GM19395 (cell line): ENCODE data around the gene TPCN2.

Experiments
- ATAC-seq: cut with Tn5 transposase; IDR thresholded peaks from one replicate; pipeline ENCODE4 v1.9.1; 2021; ENCODE audit warnings: mild to moderate bottlenecking, moderate library complexity; ENCODE audit not compliant: unreplicated experiment

Gene TPCN2

GRCh38 chr11:69010361-69010891 lies 38.3 kb upstream of the TPCN2 start:
- no peak for ATAC-seq

- no peak for ATAC-seq
These were observed 37.6 kb upstream of the TPCN2 start for GRCh38 chr11:69010964-69011623.

- no peak for ATAC-seq
These were observed 37.1 kb upstream of the TPCN2 start for GRCh38 chr11:69011624-69012091.

GRCh38 chr11:69012092-69013008 lies 36.4 kb upstream of the TPCN2 start:
- no peak for ATAC-seq

- ATAC-seq, result no peak
These were observed 35.5 kb upstream of the TPCN2 start, which contains the start of gene MRGPRF for GRCh38 chr11:69013009-69013951. Gene MRGPRF, minus strand, starts transcription at chr11:69013246. Its CDS starts 3,345 bp downstream, at chr11:69009901.

- ATAC-seq, result no peak
These were observed 34.5 kb upstream of the TPCN2 start for GRCh38 chr11:69014084-69014851.

- no peak for ATAC-seq
These were observed 33.7 kb upstream of the TPCN2 start for GRCh38 chr11:69014898-69015549.

- no peak for ATAC-seq
These were observed 30.8 kb upstream of the TPCN2 start for GRCh38 chr11:69017951-69018350.

- no peak for ATAC-seq
These were observed 29.8 kb upstream of the TPCN2 start for GRCh38 chr11:69018924-69019323.

- ATAC-seq, result no peak
These were observed 26.5 kb upstream of the TPCN2 start for GRCh38 chr11:69022260-69022659.

GRCh38 chr11:69024509-69024908 lies 24.2 kb upstream of the TPCN2 start:
- no peak for ATAC-seq

- ATAC-seq, result no peak
These were observed 20.9 kb upstream of the TPCN2 start for GRCh38 chr11:69027704-69028372.

GRCh38 chr11:69030301-69030700 lies 18.4 kb upstream of the TPCN2 start:
- no peak for ATAC-seq

- no peak for ATAC-seq
These were observed 15.9 kb upstream of the TPCN2 start for GRCh38 chr11:69032833-69033232.

GRCh38 chr11:69033431-69033830 lies 15.3 kb upstream of the TPCN2 start:
- no peak for ATAC-seq

- no peak for ATAC-seq
These were observed 14.4 kb upstream of the TPCN2 start for GRCh38 chr11:69034123-69034867.

GRCh38 chr11:69035150-69035945 lies 13.4 kb upstream of the TPCN2 start:
- ATAC-seq, result no peak
